ENCODE results near the gene SLC10A7.
"Not testable (repeated sequence)": the region's sequence is repeated elsewhere in the genome, so short reads cannot be mapped to it uniquely, and the experiment has no call there.

SLC10A7 gene

GRCh38 chr4:146436423-146437162 is 85.1 kb downstream of the SLC10A7 start:
- no peak for DNase-seq

GRCh38 chr4:146435962-146436361 is 85.8 kb downstream of the SLC10A7 start:
- no peak for DNase-seq

GRCh38 chr4:146432065-146432464 is 89.7 kb downstream of the SLC10A7 start:
- DNase-seq: no peak

- DNase-seq: no peak
Measured at GRCh38 chr4:146428298-146428697, 93.4 kb downstream of the SLC10A7 start.

- no peak for DNase-seq
Measured at GRCh38 chr4:146417822-146418221, 103.9 kb downstream of the SLC10A7 start.

GRCh38 chr4:146415829-146416228 is 105.9 kb downstream of the SLC10A7 start:
- no peak for DNase-seq

- no peak for DNase-seq
Measured at GRCh38 chr4:146407669-146408084, 114.1 kb downstream of the SLC10A7 start.

- DNase-seq: no peak
Measured at GRCh38 chr4:146407257-146407656, 114.5 kb downstream of the SLC10A7 start.

- DNase-seq: no peak
Measured at GRCh38 chr4:146401274-146401673, 120.5 kb downstream of the SLC10A7 start.

GRCh38 chr4:146398896-146399445 is 122.8 kb downstream of the SLC10A7 start:
- no peak for DNase-seq

GRCh38 chr4:146398404-146398803 is 123.3 kb downstream of the SLC10A7 start:
- no peak for DNase-seq

GRCh38 chr4:146389561-146389960 is 132.2 kb downstream of the SLC10A7 start:
- DNase-seq: no peak

GRCh38 chr4:146382194-146382593 is 139.5 kb downstream of the SLC10A7 start:
- DNase-seq: no peak

GRCh38 chr4:146381263-146381872 is 140.4 kb downstream of the SLC10A7 start:
- no peak for DNase-seq

- no peak for DNase-seq
Measured at GRCh38 chr4:146379744-146380143, 142.0 kb downstream of the SLC10A7 start.

GRCh38 chr4:146371812-146372211 is 149.9 kb downstream of the SLC10A7 start:
- DNase-seq: no peak

- no peak for DNase-seq
Measured at GRCh38 chr4:146370841-146371240, 150.9 kb downstream of the SLC10A7 start.

GRCh38 chr4:146369446-146369845 is 152.3 kb downstream of the SLC10A7 start:
- no peak for DNase-seq

GRCh38 chr4:146368209-146368608 is 153.5 kb downstream of the SLC10A7 start:
- no peak for DNase-seq

GRCh38 chr4:146367347-146367746 is 154.4 kb downstream of the SLC10A7 start:
- no peak for DNase-seq

- DNase-seq: no peak
Measured at GRCh38 chr4:146359771-146360170, 162.0 kb downstream of the SLC10A7 start.

GRCh38 chr4:146350114-146350513 is 171.6 kb downstream of the SLC10A7 start:
- DNase-seq: not testable (repeated sequence)

GRCh38 chr4:146349306-146349705 is 172.4 kb downstream of the SLC10A7 start:
- DNase-seq: no peak

GRCh38 chr4:146347822-146348221 is 173.9 kb downstream of the SLC10A7 start:
- no peak for DNase-seq

All from MV-4-11 (cell line).